Fibroblast of the aortic adventitia (primary cell): ENCODE measurements around the gene INPPL1. TPM values are rescaled to one million over a fixed set of nuclear protein-coding genes. Genes with fewer than 3 reads are reported as not detected.
"Not testable (repeated sequence)": the region's sequence is repeated elsewhere in the genome, so short reads cannot be mapped to it uniquely, and the experiment has no call there.

ENCODE experiments used
- DNase-seq: peaks from one replicate; pipeline ENCODE4 v3.0.0-alpha.2; 2010; ENCODE audit warnings: low read depth
- H3K4me3 ChIP-seq: 2 replicates; pipeline ENCODE4 v1.5.1; 2011; ENCODE audit warnings: low read depth, mild to moderate bottlenecking, control low read depth, low read length, moderate library complexity
- CTCF ChIP-seq: IDR thresholded peaks from 2 replicates; pipeline ENCODE4 v1.5.1; 2011; ENCODE audit warnings: mild to moderate bottlenecking, low read length, control low read depth, inconsistent platforms; ENCODE audit not compliant: insufficient read depth
- total RNA-seq: library from RNA; depleted of rRNA; stranded (reverse); fragments of >200 nt; gene quantifications from 2 replicates; pipeline ENCODE4 v1.2.3, GENCODE V29; 2012; ENCODE audit warnings: low replicate concordance

Gene INPPL1, protein sequence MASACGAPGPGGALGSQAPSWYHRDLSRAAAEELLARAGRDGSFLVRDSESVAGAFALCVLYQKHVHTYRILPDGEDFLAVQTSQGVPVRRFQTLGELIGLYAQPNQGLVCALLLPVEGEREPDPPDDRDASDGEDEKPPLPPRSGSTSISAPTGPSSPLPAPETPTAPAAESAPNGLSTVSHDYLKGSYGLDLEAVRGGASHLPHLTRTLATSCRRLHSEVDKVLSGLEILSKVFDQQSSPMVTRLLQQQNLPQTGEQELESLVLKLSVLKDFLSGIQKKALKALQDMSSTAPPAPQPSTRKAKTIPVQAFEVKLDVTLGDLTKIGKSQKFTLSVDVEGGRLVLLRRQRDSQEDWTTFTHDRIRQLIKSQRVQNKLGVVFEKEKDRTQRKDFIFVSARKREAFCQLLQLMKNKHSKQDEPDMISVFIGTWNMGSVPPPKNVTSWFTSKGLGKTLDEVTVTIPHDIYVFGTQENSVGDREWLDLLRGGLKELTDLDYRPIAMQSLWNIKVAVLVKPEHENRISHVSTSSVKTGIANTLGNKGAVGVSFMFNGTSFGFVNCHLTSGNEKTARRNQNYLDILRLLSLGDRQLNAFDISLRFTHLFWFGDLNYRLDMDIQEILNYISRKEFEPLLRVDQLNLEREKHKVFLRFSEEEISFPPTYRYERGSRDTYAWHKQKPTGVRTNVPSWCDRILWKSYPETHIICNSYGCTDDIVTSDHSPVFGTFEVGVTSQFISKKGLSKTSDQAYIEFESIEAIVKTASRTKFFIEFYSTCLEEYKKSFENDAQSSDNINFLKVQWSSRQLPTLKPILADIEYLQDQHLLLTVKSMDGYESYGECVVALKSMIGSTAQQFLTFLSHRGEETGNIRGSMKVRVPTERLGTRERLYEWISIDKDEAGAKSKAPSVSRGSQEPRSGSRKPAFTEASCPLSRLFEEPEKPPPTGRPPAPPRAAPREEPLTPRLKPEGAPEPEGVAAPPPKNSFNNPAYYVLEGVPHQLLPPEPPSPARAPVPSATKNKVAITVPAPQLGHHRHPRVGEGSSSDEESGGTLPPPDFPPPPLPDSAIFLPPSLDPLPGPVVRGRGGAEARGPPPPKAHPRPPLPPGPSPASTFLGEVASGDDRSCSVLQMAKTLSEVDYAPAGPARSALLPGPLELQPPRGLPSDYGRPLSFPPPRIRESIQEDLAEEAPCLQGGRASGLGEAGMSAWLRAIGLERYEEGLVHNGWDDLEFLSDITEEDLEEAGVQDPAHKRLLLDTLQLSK
- 27.9 and 54.6 TPM in 2 replicates for total RNA-seq

GRCh38 chr11:72224564-72225410, at the start of gene INPPL1:
INPPL1 (plus strand) TSS chr11:72224767; CDS start chr11:72224985, 218 bp downstream.
- H3K4me3 ChIP-seq = peak within 1 kb of the TSS; percentile 91
- DNase-seq = no peak
- TF ChIP-seq CTCF = no peak

DNA sequence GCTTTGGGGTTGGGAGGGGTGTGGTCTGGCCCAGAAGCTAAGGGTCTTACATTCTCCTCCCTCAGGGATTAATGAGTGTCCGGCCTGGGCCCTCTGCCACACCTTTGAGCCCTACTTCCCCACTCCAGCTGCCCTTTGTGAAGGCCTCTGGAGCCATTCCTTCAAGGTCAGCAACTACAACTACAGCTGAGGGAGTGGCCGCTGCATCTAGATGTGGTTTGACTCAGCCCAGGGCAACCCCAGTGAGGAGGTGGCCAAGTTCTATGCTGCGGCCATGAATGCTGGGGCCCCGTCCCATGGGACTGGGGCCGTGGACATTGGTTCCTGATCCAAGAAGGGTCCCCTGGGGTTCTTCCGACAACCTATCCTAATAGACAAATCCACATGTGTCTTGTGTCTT, 46.9 kb upstream of the INPPL1 start:
- DNase-seq = no peak
- no peak overlapping the region for H3K4me3 ChIP-seq
- no peak for TF ChIP-seq CTCF

DNA sequence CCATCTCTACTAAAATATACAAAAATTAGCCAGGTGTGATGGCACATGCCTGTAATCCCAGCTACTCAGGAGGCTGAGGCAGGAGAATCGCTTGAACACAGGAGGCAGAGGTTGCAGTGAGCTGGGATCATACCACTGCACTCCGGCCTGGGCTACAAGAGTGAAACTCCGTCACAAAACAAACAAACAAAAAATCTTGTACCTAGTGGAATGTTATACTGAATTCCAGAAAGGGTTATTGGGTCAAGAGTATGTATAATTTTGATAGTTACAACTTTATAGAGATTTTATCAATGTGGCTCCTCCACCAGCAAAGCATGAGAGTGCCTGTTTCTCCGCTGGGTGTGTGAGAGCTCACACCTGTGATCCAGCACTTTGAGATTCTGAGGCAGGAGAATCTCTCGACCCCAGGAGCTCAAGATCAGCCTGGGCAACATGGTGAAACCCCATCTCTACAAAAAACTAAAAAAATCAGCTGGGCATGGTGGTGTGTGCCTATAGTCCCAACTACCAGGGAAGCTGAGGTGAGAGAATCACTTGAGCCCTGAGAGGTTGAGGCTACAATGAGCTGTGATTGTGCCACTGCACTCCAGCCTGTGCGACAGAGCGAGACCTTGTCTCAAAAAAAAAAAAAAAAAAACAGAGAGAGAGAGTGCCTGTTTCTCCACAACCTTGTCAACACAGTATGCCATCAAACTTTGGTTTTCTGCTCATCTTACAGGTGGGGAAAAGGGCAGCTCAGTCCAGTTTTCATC, 45.3 kb upstream of the INPPL1 start:
- DNase-seq = no peak
- TF ChIP-seq CTCF = no peak
- H3K4me3 ChIP-seq = no peak overlapping the region

- no peak for DNase-seq
- TF ChIP-seq CTCF = no peak
- no peak overlapping the region for H3K4me3 ChIP-seq
These were observed 44.7 kb upstream of the INPPL1 start for GRCh38 chr11:72179804-72180396.

DNA sequence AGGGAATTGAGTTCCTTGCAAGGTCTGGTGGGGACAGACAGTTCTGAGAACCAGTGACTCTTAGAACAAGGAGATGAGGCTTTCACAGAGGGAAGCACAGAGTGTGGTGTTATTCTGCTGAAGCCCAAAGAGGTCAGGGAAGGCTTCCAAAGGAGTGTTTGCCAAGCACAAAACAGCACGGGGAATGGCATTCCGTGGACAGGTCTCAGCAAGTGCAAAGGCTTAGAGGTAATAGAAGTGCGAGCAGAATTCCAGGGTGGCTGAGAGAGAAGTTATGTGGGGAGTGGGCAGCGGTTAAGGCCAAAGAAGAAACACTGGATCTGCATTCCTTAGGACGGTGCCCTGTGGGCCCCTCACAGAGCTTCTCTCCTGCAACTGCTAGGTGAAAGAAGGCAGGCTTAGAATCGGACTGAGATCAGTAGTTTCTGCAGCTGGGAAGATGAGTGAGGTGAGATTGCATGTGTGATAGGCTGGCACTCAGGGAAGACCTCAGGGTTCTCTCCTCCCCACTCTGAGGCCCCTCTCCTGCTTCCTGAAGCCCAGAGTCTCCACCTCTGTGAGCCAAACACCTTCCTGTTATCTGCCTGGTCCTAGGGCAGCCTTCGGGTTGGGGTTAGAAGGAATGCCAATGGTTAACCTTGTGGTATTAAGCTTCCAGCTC, 43.5 kb upstream of the INPPL1 start:
- DNase-seq, H3K4me3 ChIP-seq: not testable (repeated sequence)

DNA sequence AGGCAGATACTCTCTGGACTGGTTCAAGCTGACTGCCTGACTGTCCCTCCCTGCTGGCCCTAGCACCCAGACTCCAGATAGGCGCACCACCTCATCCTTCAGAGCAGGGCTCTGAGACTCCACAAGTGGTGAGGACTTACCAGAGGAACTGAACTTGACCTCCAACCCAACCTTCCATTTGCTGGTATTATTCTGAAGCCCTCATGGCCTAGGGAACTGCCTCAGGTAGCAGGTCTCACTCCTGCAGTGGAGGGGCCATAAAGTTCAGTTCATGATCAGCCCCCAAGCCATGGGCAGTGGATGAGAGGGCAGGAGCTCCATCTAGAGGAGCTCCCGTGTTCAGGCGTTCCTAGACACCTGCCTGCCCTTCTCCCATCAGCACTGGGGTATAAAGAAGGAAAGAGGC, 43.0 kb upstream of the INPPL1 start:
- H3K4me3 ChIP-seq, DNase-seq: not testable (repeated sequence)
